ENCODE results near the gene BAAT.

BAAT gene

GRCh38 chr9:101398068-101398929, 13.5 kb upstream of the BAAT start, which contains the start of the genes MRPL50 and ZNF189:
TSS of gene MRPL50 (minus strand) at chr9:101398618. CDS start at chr9:101398592, 26 bp downstream.
TSS of gene ZNF189 (plus strand) at chr9:101398851. CDS start at chr9:101399157, 306 bp downstream.
- TF ChIP-seq CTCF (IDR thresholded peaks at IDR 0.05) = no peak
- H3K27ac ChIP-seq = peak within 1 kb of the TSS; percentile 72

GRCh38 chr9:101397746-101398067, 12.9 kb upstream of the BAAT start:
- no peak for TF ChIP-seq CTCF (IDR thresholded peaks at IDR 0.05)
- H3K27ac ChIP-seq = peak overlapping the region; percentile 72

- TF ChIP-seq CTCF (IDR thresholded peaks at IDR 0.05) (no peak), ZFX (IDR thresholded peaks at IDR 0.05; ENCODE audit: borderline replicate concordance) (no peak)
- no peak overlapping the region for H3K27ac ChIP-seq
These were observed 9.9 kb upstream of the BAAT start for GRCh38 chr9:101394687-101395086.

GRCh38 chr9:101393135-101393534, 8.3 kb upstream of the BAAT start:
- no peak overlapping the region for H3K27ac ChIP-seq
- TF ChIP-seq CTCF (IDR thresholded peaks at IDR 0.05) (no peak), ZFX (IDR thresholded peaks at IDR 0.05; ENCODE audit: borderline replicate concordance) (no peak)

- TF ChIP-seq ZFX (IDR thresholded peaks at IDR 0.05; ENCODE audit: borderline replicate concordance) (no peak), CTCF (IDR thresholded peaks at IDR 0.05) (peak; percentile 27)
These were observed 3.7 kb upstream of the BAAT start for GRCh38 chr9:101388507-101388993.

GRCh38 chr9:101387871-101388506, 3.2 kb upstream of the BAAT start:
- peak overlapping the region; percentile 52 for H3K27ac ChIP-seq
- TF ChIP-seq CTCF (IDR thresholded peaks at IDR 0.05) (peak; percentile 70), ZFX (IDR thresholded peaks at IDR 0.05; ENCODE audit: borderline replicate concordance) (no peak)

More at GRCh38 chr9:101388507-101388993, 3.7 kb upstream of the BAAT start:
- peak overlapping the region; percentile 52 for H3K27ac ChIP-seq

- H3K27ac ChIP-seq = no peak overlapping the region
- TF ChIP-seq ZFX (IDR thresholded peaks at IDR 0.05; ENCODE audit: borderline replicate concordance) (no peak), CTCF (IDR thresholded peaks at IDR 0.05) (no peak)
These were observed 1.4 kb downstream of the BAAT start for GRCh38 chr9:101383361-101383760.
